ENCODE measurements around the gene GPANK1. TPM values are rescaled to one million over a fixed set of nuclear protein-coding genes. Genes with fewer than 3 reads are reported as not detected.

Gene GPANK1
- 23.9 and 26.8 TPM in 2 replicates for total RNA-seq (2021)
- long read RNA-seq, transcript GPANK1-203 (3 exons, 1,910 nt) = major isoform, 14 of 73 reads
- long read RNA-seq, transcript GPANK1-202 (4 exons, 1,800 nt) = minor isoform, 12 of 73 reads
- long read RNA-seq, partial matches to known transcripts = 27 of 73 reads
- long read RNA-seq, other reads (novel, unspliced or antisense) = 12 of 73 reads

DNA sequence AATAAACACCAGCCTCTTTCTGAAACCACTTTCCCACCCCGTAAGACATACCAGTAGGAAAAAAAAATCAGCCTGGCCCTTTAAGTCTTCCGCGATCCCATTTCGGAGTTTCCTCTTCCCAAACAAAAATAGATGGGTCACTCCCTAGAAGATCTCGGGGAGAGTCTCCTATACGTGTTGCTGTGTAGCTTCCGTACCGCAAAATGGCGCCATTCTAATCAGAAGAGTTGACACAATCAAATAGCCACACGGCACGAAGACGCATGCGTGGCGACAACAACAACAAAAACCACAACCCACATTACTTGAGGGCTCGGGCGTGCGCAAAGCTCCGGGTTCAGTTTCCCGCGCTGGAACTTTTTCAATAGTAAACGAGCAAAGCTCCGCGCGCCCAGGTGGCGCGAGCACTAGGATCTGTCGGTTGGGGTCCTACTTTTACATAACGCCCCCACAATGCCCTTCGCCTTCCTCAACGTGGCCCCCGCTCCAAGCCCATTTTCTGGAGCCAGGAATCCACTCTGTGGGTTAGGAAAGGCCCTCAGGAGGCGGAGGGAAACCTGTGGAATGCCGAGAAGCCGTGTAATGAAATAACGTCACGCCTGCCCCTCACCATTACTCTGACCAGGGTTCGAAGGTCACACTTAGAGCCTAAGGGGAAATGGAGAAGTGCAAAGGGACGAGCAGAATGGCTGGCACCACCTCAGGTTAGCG, at the start of gene GPANK1:
Gene GPANK1 (minus strand): TSS at position 208 of the 711 bp plus-strand sequence. CDS start 519 bp downstream, outside the sequence.
- no peak within 1 kb of the TSS for H4K91ac ChIP-seq (ENCODE audit: insufficient read length, low read depth, low read length)
- H3K23ac ChIP-seq (ENCODE audit: insufficient read length, low read depth, low read length) = no peak within 1 kb of the TSS
- H2AFZ ChIP-seq (ENCODE audit: low read length) = no peak within 1 kb of the TSS
- TF ChIP-seq, protein P1, sequence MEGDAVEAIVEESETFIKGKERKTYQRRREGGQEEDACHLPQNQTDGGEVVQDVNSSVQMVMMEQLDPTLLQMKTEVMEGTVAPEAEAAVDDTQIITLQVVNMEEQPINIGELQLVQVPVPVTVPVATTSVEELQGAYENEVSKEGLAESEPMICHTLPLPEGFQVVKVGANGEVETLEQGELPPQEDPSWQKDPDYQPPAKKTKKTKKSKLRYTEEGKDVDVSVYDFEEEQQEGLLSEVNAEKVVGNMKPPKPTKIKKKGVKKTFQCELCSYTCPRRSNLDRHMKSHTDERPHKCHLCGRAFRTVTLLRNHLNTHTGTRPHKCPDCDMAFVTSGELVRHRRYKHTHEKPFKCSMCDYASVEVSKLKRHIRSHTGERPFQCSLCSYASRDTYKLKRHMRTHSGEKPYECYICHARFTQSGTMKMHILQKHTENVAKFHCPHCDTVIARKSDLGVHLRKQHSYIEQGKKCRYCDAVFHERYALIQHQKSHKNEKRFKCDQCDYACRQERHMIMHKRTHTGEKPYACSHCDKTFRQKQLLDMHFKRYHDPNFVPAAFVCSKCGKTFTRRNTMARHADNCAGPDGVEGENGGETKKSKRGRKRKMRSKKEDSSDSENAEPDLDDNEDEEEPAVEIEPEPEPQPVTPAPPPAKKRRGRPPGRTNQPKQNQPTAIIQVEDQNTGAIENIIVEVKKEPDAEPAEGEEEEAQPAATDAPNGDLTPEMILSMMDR (conservative IDR thresholded peaks at IDR 0.05) = no peak
- H3K56ac ChIP-seq (ENCODE audit: insufficient read length, low read depth, low read length) = peak within 1 kb of the TSS; percentile 38
- no peak within 1 kb of the TSS for H3T11ph ChIP-seq (ENCODE audit: low read length)
- Mint-ChIP-seq H3K9me3 (no peaks in the 10 kb centered on the region), H3K36me3 (ENCODE audit: insufficient read depth in 1 of 3, low read depth in 3 of 3) (peaks cover 47 to 73% (median 63%) of the 10 kb centered on the region in 3 experiments), H3K4me3 (peak within 1 kb of the TSS; percentile 99), H3K27ac (peak within 1 kb of the TSS; percentile 99), H3K27me3 (ENCODE audit: low read depth) (no peaks in the 10 kb centered on the region; the same call in 1 of the 2 replicates), H3K4me1 (peaks cover 30 to 37% of the 10 kb centered on the region in 2 experiments)
- H4K20me1 ChIP-seq (ENCODE audit: control insufficient read depth, insufficient read depth, insufficient read length) = no peaks in the 10 kb centered on the region
- no peaks in the 10 kb centered on the region for H3K27me3 ChIP-seq (ENCODE audit: insufficient read depth, low read length)
- no peaks in the 10 kb centered on the region for H3K4me1 ChIP-seq (ENCODE audit: insufficient read depth, low read length)
- peak within 1 kb of the TSS; percentile 66 for H3K14ac ChIP-seq (ENCODE audit: insufficient read depth, low read length)
- peak; percentile 82 for DNase-seq
- H2BK15ac ChIP-seq (ENCODE audit: low read depth, low read length) = no peak within 1 kb of the TSS
- H3K79me2 ChIP-seq (ENCODE audit: insufficient read depth, low read length) = peaks cover 6% of the 10 kb centered on the region; the same call in 1 of the 2 replicates
- peaks cover 11% of the 10 kb centered on the region for H3K79me1 ChIP-seq (ENCODE audit: insufficient read depth, low read depth, low read length, poor library complexity, severe bottlenecking)
- no peak within 1 kb of the TSS for H2BK120ac ChIP-seq (ENCODE audit: low read depth, low read length, poor library complexity, severe bottlenecking)
- WGBS (ENCODE audit: extremely low coverage, insufficient read length, low lambda C conversion rate) = no CpG with 5 or more reads among the region's 39 CpGs
- H4K5ac ChIP-seq (ENCODE audit: insufficient read length, low read depth, low read length) = peak within 1 kb of the TSS; percentile 41
- H4K8ac ChIP-seq (replicated peaks; ENCODE audit: insufficient read length, low read depth, low read length) = no peak within 1 kb of the TSS
- H3K4me2 ChIP-seq (ENCODE audit: insufficient read depth, insufficient read length, low read length) = peak within 1 kb of the TSS; percentile 96
- no peak within 1 kb of the TSS for H2AK5ac ChIP-seq (ENCODE audit: insufficient read length, low read length)
- no peak within 1 kb of the TSS for H2BK12ac ChIP-seq (ENCODE audit: insufficient read length, low read depth, low read length)
- H2BK20ac ChIP-seq (ENCODE audit: low read depth, low read length, poor library complexity, severe bottlenecking) = no peak within 1 kb of the TSS
- peaks cover 24% of the 10 kb centered on the region for H3K23me2 ChIP-seq (ENCODE audit: insufficient read length, low read depth, low read length, poor library complexity, severe bottlenecking)
- no peak within 1 kb of the TSS for H3K4ac ChIP-seq (ENCODE audit: low read depth, low read length)
- H2BK5ac ChIP-seq (ENCODE audit: insufficient read length, low read length) = peak within 1 kb of the TSS; percentile 17
- H3K9me3 ChIP-seq (ENCODE audit: control insufficient read depth, low read depth, low read length) = no peaks in the 10 kb centered on the region
- H3K18ac ChIP-seq (ENCODE audit: insufficient read length, low read depth, low read length) = peak within 1 kb of the TSS; percentile 81
- H3K27ac ChIP-seq (ENCODE audit: insufficient read length, low read depth, low read length) = peak within 1 kb of the TSS; percentile 87
- peak within 1 kb of the TSS; percentile 89 for H3K9ac ChIP-seq (ENCODE audit: extremely low read depth, insufficient read length, low read length)
